H1 (cell line): ENCODE measurements around the gene FAIM2. TPM values are rescaled to one million over a fixed set of nuclear protein-coding genes. Genes with fewer than 3 reads are reported as not detected.

ENCODE experiments used
- CTCF ChIA-PET: fragments of 300-600 bp; sonication (Branson Sonifier 250); formaldehyde crosslinking; loops from one replicate; lab custom pipeline; 2021; ENCODE audit not compliant: partially characterized antibody; lab: Charles Lee
- POLR2A ChIA-PET: fragments of 300-600 bp; sonication (Branson Sonifier 250); formaldehyde crosslinking; loops from one replicate; lab custom pipeline; 2021; ENCODE audit warnings: inconsistent platforms; ENCODE audit not compliant: partially characterized antibody; lab: Charles Lee
- DNase-seq, 2 experiments: peaks; one replicate each; pipeline versions ENCODE4 v3.0.0 to v3.0.0-alpha.2; 2010 to 2022; ENCODE audit warnings: low spot score in 2 of 2, low read depth in 1 of 2, mixed read lengths in 1 of 2
- FAIRE-seq: peaks from 2 replicates; lab custom pipeline; 2011; peaks lifted over from hg19 to GRCh38; lab: Jason Lieb, UNC
- H2AFZ ChIP-seq: 2 replicates; pipeline ENCODE4 v1.8.1; 2012; ENCODE audit warnings: low read length, inconsistent platforms
- H2AK5ac ChIP-seq: 2 replicates; pipeline ENCODE4 v1.6.1; 2013; ENCODE audit warnings: low read depth, low read length
- H2BK120ac ChIP-seq: replicated peaks from 2 replicates; pipeline ENCODE3; 2013; ENCODE audit warnings: low read depth, low read length, inconsistent platforms
- H2BK12ac ChIP-seq: 2 replicates; pipeline ENCODE4 v1.6.1; 2013; ENCODE audit warnings: low read depth, low read length
- H2BK15ac ChIP-seq: 2 replicates; pipeline ENCODE4 v1.6.1; 2013; ENCODE audit warnings: low read length
- H2BK20ac ChIP-seq: 2 replicates; pipeline ENCODE4 v1.6.1; 2013; ENCODE audit warnings: low read length
- H2BK5ac ChIP-seq: 2 replicates; pipeline ENCODE4 v1.6.1; 2013; ENCODE audit warnings: low read depth, low read length
- H3K14ac ChIP-seq: 2 replicates; pipeline ENCODE4 v1.6.1; 2013; ENCODE audit warnings: inconsistent platforms; ENCODE audit not compliant: insufficient read length
- H3K18ac ChIP-seq: 2 replicates; pipeline ENCODE4 v1.6.1; 2013; ENCODE audit warnings: low read length; ENCODE audit errors: extremely low read depth
- H3K23ac ChIP-seq: 2 replicates; pipeline ENCODE4 v1.6.1; 2013; ENCODE audit warnings: inconsistent platforms; ENCODE audit not compliant: insufficient read length
- H3K23me2 ChIP-seq: 2 replicates; pipeline ENCODE4 v1.6.1; 2013; ENCODE audit warnings: low read depth, low read length
- H3K27ac ChIP-seq: 2 replicates; pipeline ENCODE4 v1.6.1; 2011; ENCODE audit warnings: low read depth, low read length, inconsistent platforms
- H3K27me3 ChIP-seq, 4 experiments: replicated peaks in 1 of 4; 1 replicate in 1 of 4; 2 replicates in 3 of 4; pipeline versions ENCODE4 v1.6.1 to v1.8.1; 2011 to 2013; ENCODE audit warnings: low read length in 3 of 4, mild to moderate bottlenecking in 3 of 4, inconsistent platforms in 2 of 4, mixed read lengths in 2 of 4, moderate library complexity in 1 of 4; ENCODE audit not compliant: control insufficient read depth in 3 of 4, insufficient read depth in 3 of 4; ENCODE audit errors: extremely low read depth in 1 of 4
- H3K36me3 ChIP-seq, 4 experiments: 2 replicates each; pipeline versions ENCODE4 v1.6.1 to v1.8.1; 2011 to 2013; ENCODE audit warnings: mild to moderate bottlenecking in 4 of 4, low read length in 3 of 4, moderate library complexity in 2 of 4, control low read depth in 1 of 4, inconsistent platforms in 1 of 4; ENCODE audit not compliant: insufficient read depth in 4 of 4, control insufficient read depth in 2 of 4
- H3K4ac ChIP-seq: replicated peaks from 2 replicates; pipeline ENCODE3; 2013; ENCODE audit warnings: low read length, low read depth, mixed read lengths, inconsistent platforms; ENCODE audit not compliant: insufficient read length
- H3K4me1 ChIP-seq, 4 experiments: replicated peaks in 1 of 4; 1 replicate in 1 of 4; 2 replicates in 3 of 4; pipeline versions ENCODE4 v1.6.1 to v1.8.1; 2011 to 2013; ENCODE audit warnings: low read length in 3 of 4, inconsistent platforms in 2 of 4, mixed read lengths in 1 of 4; ENCODE audit not compliant: insufficient read depth in 4 of 4, control insufficient read depth in 3 of 4
- H3K4me2 ChIP-seq, 2 experiments: 2 replicates each; pipeline versions ENCODE4 v1.6.1 to v1.8.1; 2011 to 2013; ENCODE audit warnings: low read depth in 2 of 2, low read length in 2 of 2, control low read depth in 1 of 2, inconsistent platforms in 1 of 2, mild to moderate bottlenecking in 1 of 2; ENCODE audit not compliant: insufficient read depth in 1 of 2
- H3K4me3 ChIP-seq, 4 experiments: fragments of 200-600, 300-600 bp in 1 of 4; sonication (generic), shearing (Covaris generic), sonication (Bioruptor Twin) in 1 of 4; 2 replicates each; pipeline versions ENCODE4 v1.5.1 to v1.8.1; 2011 to 2016; ENCODE audit warnings: low read length in 4 of 4, low read depth in 3 of 4, control low read depth in 2 of 4, inconsistent platforms in 2 of 4, mild to moderate bottlenecking in 2 of 4, mixed read lengths in 1 of 4, moderate library complexity in 1 of 4; ENCODE audit not compliant: insufficient read depth in 2 of 4; ENCODE audit errors: extremely low read depth in 1 of 4
- H3K56ac ChIP-seq: replicated peaks from 2 replicates; pipeline ENCODE3; 2013; ENCODE audit warnings: low read depth, mild to moderate bottlenecking, mixed read lengths, low read length, inconsistent platforms; ENCODE audit not compliant: insufficient read length
- H3K79me1 ChIP-seq: 2 replicates; pipeline ENCODE4 v1.6.1; 2013; ENCODE audit warnings: low read depth, low read length, control low read depth
- H3K79me2 ChIP-seq, 2 experiments: 2 replicates each; pipeline versions ENCODE4 v1.6.1 to v1.8.1; 2012 to 2013; ENCODE audit warnings: low read length in 2 of 2, mild to moderate bottlenecking in 2 of 2, inconsistent platforms in 1 of 2; ENCODE audit not compliant: insufficient read depth in 2 of 2, control insufficient read depth in 1 of 2
- H3K9ac ChIP-seq, 4 experiments: replicated peaks in 1 of 4; 1 replicate in 1 of 4; 2 replicates in 3 of 4; pipeline versions ENCODE4 v1.6.1 to v1.8.1; 2011 to 2013; ENCODE audit warnings: low read depth in 3 of 4, low read length in 3 of 4, control low read depth in 2 of 4, mild to moderate bottlenecking in 2 of 4, moderate library complexity in 2 of 4, inconsistent platforms in 1 of 4; ENCODE audit errors: extremely low read depth in 1 of 4
- H3K9me3 ChIP-seq, 2 experiments: 2 replicates each; pipeline versions ENCODE4 v1.6.1 to v1.8.1; 2012 to 2013; ENCODE audit warnings: mild to moderate bottlenecking in 2 of 2, moderate library complexity in 2 of 2, control low read depth in 1 of 2, inconsistent platforms in 1 of 2, low read depth in 1 of 2, low read length in 1 of 2, mixed read lengths in 1 of 2; ENCODE audit not compliant: insufficient read depth in 2 of 2
- H4K20me1 ChIP-seq, 2 experiments: replicated peaks in 1 of 2; 2 replicates each; pipeline versions ENCODE3 to v1.8.1; 2011 to 2013; ENCODE audit warnings: inconsistent platforms in 2 of 2, low read length in 2 of 2, mild to moderate bottlenecking in 1 of 2; ENCODE audit not compliant: insufficient read depth in 2 of 2, control insufficient read depth in 1 of 2
- H4K5ac ChIP-seq: 2 replicates; pipeline ENCODE4 v1.6.1; 2013; ENCODE audit warnings: low read length, low read depth, mixed read lengths, inconsistent platforms; ENCODE audit not compliant: insufficient read length
- H4K8ac ChIP-seq: 2 replicates; pipeline ENCODE4 v1.8.0; 2013; ENCODE audit warnings: mild to moderate bottlenecking, moderate library complexity, low read length, inconsistent platforms; ENCODE audit not compliant: insufficient read depth; ENCODE audit errors: extremely low read depth
- H4K91ac ChIP-seq: replicated peaks from 2 replicates; pipeline ENCODE3; 2013; ENCODE audit warnings: low read length, mixed read lengths, inconsistent platforms; ENCODE audit not compliant: insufficient read length
- CBX5 ChIP-seq: fragments of 300-800, 300-1000 bp; sonication (generic); IDR thresholded peaks from 2 replicates; pipeline ENCODE4 v1.7.1; 2016; ENCODE audit warnings: antibody characterized with exemption, low read length, low read depth
- CHD2 ChIP-seq: IDR thresholded peaks from 2 replicates; pipeline ENCODE4 v1.6.1; 2012; ENCODE audit warnings: low read length, improper control_type of control experiment
- CREB1 ChIP-seq: IDR thresholded peaks from 2 replicates; pipeline ENCODE4 v1.6.1; 2012; ENCODE audit warnings: inconsistent platforms
- EGR1 ChIP-seq: IDR thresholded peaks from 2 replicates; pipeline ENCODE4 v1.6.1; 2011; ENCODE audit warnings: low read depth, low read length, borderline replicate concordance
- GABPA ChIP-seq: IDR thresholded peaks from 2 replicates; pipeline ENCODE4 v1.6.1; 2011; ENCODE audit warnings: mild to moderate bottlenecking, low read length, moderate library complexity, borderline replicate concordance; ENCODE audit not compliant: insufficient read depth
- GTF2F1 ChIP-seq: IDR thresholded peaks from 2 replicates; pipeline ENCODE4 v1.6.1; 2012; ENCODE audit warnings: low read depth, low read length, improper control_type of control experiment, borderline replicate concordance
- HDAC2 ChIP-seq, 2 experiments: fragments of 300-600 bp in 1 of 2; sonication (generic) in 1 of 2; IDR thresholded peaks; 2 replicates each; pipeline ENCODE4 v1.6.1; 2011 to 2012; ENCODE audit warnings: low read depth in 2 of 2, low read length in 2 of 2, mild to moderate bottlenecking in 2 of 2, moderate library complexity in 2 of 2, borderline replicate concordance in 1 of 2, inconsistent platforms in 1 of 2
- NANOG ChIP-seq: IDR thresholded peaks from 2 replicates; pipeline ENCODE4 v1.6.1; 2011; ENCODE audit warnings: low read length, low read depth, mild to moderate bottlenecking, inconsistent platforms; ENCODE audit not compliant: insufficient read depth, poor library complexity, severe bottlenecking
- RNF2 ChIP-seq: fragments of 200-900, 300-1000 bp; sonication (generic); IDR thresholded peaks from 2 replicates; pipeline ENCODE4 v1.7.1; 2016; ENCODE audit warnings: borderline replicate concordance, low read depth, mild to moderate bottlenecking, antibody characterized with exemption, low read length; ENCODE audit not compliant: poor library complexity, severe bottlenecking; ENCODE audit errors: missing control alignments
- RXRA ChIP-seq: IDR thresholded peaks from 2 replicates; pipeline ENCODE4 v1.6.1; 2011; ENCODE audit warnings: low read depth, mild to moderate bottlenecking, low read length, moderate library complexity; ENCODE audit not compliant: insufficient read depth
- SIN3A ChIP-seq, 2 experiments: IDR thresholded peaks in 1 of 2; conservative IDR thresholded peaks in 1 of 2; 2 replicates each; pipeline ENCODE4 v1.6.1; 2011 to 2012; ENCODE audit warnings: low read length in 2 of 2, improper control_type of control experiment in 1 of 2, low read depth in 1 of 2, mild to moderate bottlenecking in 1 of 2
- SP2 ChIP-seq: IDR thresholded peaks from 2 replicates; pipeline ENCODE4 v1.6.1; 2012; ENCODE audit warnings: mild to moderate bottlenecking, low read length, inconsistent platforms
- TAF1 ChIP-seq: IDR thresholded peaks from 2 replicates; pipeline ENCODE4 v1.6.1; 2011; ENCODE audit warnings: mild to moderate bottlenecking, low read depth, low read length
- WGBS, 2 experiments: shearing (Covaris generic) in 1 of 2; methylation state at CpG; one replicate each; pipeline versions ENCODE4 v1.1.6 to v1.1.7; 2013 to 2015; ENCODE audit warnings: low lambda C conversion rate in 2 of 2, mixed read lengths in 2 of 2, inconsistent platforms in 1 of 2, low coverage in 1 of 2, missing lambda C conversion rate in 1 of 2; ENCODE audit not compliant: insufficient replicate concordance in 2 of 2, insufficient coverage in 1 of 2, insufficient read length in 1 of 2; ENCODE audit errors: extremely low coverage in 1 of 2, missing lambda C conversion rate in 1 of 2; 5-methylcytosine and 5-hydroxymethylcytosine counted together
- polyA plus RNA-seq, 7 experiments: library from polyadenylated mRNA; depleted of rRNA in 3 of 7; stranded (reverse) in 5 of 7; unstranded in 2 of 7; fragments of >200 nt in 5 of 7; fragments of 200-250 nt in 2 of 7; gene quantifications; 1 replicate in 5 of 7; 2 replicates in 1 of 7; 4 replicates in 1 of 7; pipeline versions ENCODE4 v1.2.1 to v1.2.3, GENCODE V29; 2011 to 2013; ENCODE audit warnings: missing spikeins in 2 of 7, mixed read lengths in 2 of 7
- total RNA-seq: library from RNA; stranded (reverse); fragmentation: NEBNext Ultra II Directional; extraction: Animal tissue kit (Norgen Biotek cat#: 25700); gene quantifications from 2 replicates; pipeline ENCODE4 v1.2.1, GENCODE V29; 2021

The FAIM2 gene
- total and polyA plus RNA-seq, 2 of the 8 experiments (the other 6 are each of a cell fraction or from before 2014, with no cell fraction given), result 0.89 to 1.3 TPM

- Histone ChIP-seq H2AK5ac (no peak overlapping the region), H3K27ac (no peak overlapping the region), H2BK20ac (no peak overlapping the region), H3K9ac (no peak overlapping the region), H3K27me3 (no peaks in the 10 kb centered on the region), H2BK15ac (no peak overlapping the region), H4K91ac (no peak overlapping the region), H3K23me2 (peaks cover 5% of the 10 kb centered on the region), H3K9me3 (no peaks in the 10 kb centered on the region), H3K14ac (no peak overlapping the region), H4K20me1 (no peaks in the 10 kb centered on the region), H3K4ac (no peak overlapping the region), H3K18ac (no peak overlapping the region), H2AFZ (no peak overlapping the region), H4K8ac (no peak overlapping the region), H3K36me3 (no peaks in the 10 kb centered on the region), H2BK5ac (no peak overlapping the region), H2BK120ac (no peak overlapping the region), H3K79me1 (no peaks in the 10 kb centered on the region), H3K4me3 (no peak overlapping the region), H2BK12ac (no peak overlapping the region), H3K4me2 (no peak overlapping the region), H3K23ac (no peak overlapping the region), H3K56ac (no peak overlapping the region), H4K5ac (no peak overlapping the region), H3K4me1 (peaks cover 0 to 7% (median under 1%) of the 10 kb centered on the region in 4 experiments; a peak in 3 of 7 replicates), H3K79me2 (no peaks in the 10 kb centered on the region)
- ChIA-PET CTCF (interaction anchor here (0.8 to 2.7 kb wide), 7 partner anchors 8 to 135 kb away, joined by 3 to 15 read pairs (median 6); no protein-coding TSS in a partner anchor), POLR2A (interaction anchor here (1.5 to 5.6 kb wide), 4 partner anchors 8 to 92 kb away, joined by 4 to 35 read pairs (median 5); partner anchors contain the start of genes BCDIN3D and TMBIM6)
- WGBS, 2 experiments, result 87% methylated on average over 5 of the region's 5 CpGs; no CpG with 5 or more reads in 1 of the 2 experiments
- FAIRE-seq (no peak), DNase-seq (no peak)
- no peak for TF ChIP-seq CREB1
- no peak for TF ChIP-seq TAF1
- TF ChIP-seq SP2, result no peak
- TF ChIP-seq GABPA, result no peak
- TF ChIP-seq CBX5, result no peak
- TF ChIP-seq NANOG, result no peak
- no peak for TF ChIP-seq EGR1
- no peak for TF ChIP-seq HDAC2 (IDR thresholded peaks at IDR 0.05; ENCODE audit: borderline replicate concordance in 1 of 2, low read depth in 2 of 2, low read length in 2 of 2)
- TF ChIP-seq GTF2F1, result no peak
- no peak for TF ChIP-seq RNF2
- no peak for TF ChIP-seq SIN3A (conservative IDR thresholded peaks at IDR 0.05 in 1 of 2, IDR thresholded peaks at IDR 0.05 in 1 of 2; ENCODE audit: low read depth in 1 of 2, low read length in 2 of 2)
- TF ChIP-seq RXRA, result no peak
- no peak for TF ChIP-seq CHD2
Observed at GRCh38 chr12:49832836-49833421, 70.8 kb downstream of the FAIM2 start.
